A204.1 (cell line): ENCODE measurements around the gene TBX15.

Experiments
- FAIRE-seq: peaks from 2 replicates; lab custom pipeline; 2012; peaks lifted over from hg19 to GRCh38; lab: Jason Lieb, UNC

Gene TBX15

DNA sequence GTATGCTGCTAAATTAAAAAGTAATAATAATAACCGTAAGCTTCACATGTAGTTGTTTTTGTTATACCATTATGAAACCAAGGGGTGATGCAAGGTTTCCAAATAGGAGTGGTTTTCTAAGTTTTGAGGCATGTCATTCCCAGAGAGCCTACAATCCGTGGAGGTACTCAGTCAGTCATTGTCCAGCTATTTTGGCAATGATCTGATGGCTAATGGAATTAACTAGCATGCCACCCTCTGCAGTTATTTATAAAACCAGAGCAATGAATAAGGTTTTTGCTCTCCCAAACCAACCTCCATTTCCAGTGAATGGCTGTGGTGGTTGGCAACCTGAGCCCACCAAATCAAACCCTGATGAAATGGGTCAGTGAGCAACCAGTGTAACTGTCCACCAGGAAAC is 106.4 kb downstream of the TBX15 start:
- FAIRE-seq, result no peak

DNA sequence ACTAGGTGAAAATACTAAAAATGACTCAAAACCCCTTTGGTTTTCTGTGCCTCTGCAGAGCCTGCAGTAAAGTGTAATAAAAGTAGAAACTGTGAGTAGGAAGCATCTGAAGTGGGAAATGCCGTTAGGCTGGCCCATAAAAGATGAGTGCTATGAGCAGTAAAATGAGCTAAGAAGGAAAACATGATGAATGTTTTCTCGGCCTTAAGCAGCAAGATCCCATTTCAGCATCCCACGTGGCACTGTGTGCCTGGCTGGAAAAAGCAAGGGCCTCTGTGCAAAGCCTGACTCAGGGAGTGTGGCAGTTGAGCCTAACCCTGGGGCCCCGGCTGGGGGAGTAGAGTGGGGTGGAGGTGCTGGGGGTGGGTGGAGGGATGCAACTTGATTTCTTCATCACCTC is 109.5 kb downstream of the TBX15 start:
- FAIRE-seq, result no peak

DNA sequence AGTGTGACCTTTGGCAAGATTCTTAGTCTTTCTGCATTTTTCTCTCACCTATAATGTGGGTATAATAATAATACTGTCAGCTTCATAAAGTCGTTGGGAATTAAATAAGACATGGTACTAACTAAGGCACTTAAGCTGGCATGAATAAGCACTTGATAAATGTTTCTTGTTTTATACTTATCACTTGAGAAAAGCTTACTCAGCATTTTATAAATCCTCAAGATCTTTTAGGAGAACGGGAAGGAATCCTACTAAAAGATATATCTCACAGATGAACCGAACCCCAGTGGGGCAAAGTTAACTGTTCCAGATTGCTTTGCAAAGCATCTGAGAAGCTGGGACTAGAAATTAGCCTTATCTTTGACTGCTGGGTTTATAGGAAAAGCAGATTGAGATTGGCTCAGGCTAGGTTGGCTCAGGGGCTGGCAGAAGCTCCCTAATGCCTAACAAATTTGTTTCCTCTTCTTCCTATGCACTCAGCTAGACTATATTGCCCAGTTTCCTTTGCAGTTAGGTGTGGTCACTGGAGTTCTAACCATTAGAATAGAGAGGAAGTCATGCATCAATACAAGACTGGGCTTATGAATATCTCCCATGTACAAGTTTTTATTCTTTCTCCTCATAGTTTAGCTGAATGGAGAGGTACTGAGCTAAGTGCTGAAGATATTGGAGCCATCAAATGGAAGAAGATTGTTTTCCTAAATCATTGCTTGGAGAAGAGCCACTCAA is 110.3 kb downstream of the TBX15 start:
- FAIRE-seq, result no peak

DNA sequence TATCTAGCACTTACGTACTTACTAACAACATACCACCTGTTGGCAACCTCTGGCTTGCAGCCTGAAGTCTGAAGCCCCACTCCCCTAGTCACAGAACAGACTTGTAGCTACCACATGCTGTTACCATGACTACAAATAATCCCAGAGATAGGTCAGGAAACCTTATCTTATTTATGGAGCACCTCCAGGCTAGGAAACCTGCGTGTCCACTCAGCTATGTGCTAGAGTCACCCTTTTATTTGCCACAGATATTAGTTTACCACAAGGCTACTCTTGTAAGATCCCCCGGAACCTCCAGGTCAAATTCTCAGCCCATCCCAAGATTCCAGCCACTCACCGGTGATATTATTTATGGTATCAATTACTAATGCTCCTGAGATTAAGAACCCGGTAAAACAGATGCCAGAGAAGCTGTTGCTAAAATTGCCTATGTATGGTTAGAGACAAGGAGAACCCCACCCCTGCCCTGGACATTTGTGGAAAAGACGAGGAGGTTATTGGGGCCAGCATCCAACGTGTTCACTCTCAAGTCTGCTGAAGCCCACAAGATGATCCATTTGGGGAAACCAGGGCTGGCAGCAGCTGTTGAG is 116.5 kb downstream of the TBX15 start:
- FAIRE-seq, result no peak

DNA sequence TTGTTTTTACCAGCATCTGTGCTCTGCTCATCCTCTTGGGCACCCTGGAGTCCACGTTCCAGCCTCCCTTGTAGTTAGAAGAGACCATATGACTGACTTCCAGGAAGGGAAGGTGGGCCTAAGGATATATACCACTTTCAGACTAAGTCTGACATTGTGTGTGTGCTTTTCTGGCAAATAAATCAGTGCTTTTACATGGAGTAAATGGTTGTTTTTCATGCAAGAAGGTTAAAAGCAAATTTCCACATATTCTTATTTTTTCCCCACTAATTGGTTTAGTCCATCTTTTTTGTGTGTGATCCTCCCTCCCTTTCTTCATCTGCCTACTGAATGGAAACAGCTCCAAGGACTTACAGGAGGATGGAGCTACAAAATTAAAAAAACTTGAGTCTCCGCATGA is 119.8 kb downstream of the TBX15 start:
- no peak for FAIRE-seq

DNA sequence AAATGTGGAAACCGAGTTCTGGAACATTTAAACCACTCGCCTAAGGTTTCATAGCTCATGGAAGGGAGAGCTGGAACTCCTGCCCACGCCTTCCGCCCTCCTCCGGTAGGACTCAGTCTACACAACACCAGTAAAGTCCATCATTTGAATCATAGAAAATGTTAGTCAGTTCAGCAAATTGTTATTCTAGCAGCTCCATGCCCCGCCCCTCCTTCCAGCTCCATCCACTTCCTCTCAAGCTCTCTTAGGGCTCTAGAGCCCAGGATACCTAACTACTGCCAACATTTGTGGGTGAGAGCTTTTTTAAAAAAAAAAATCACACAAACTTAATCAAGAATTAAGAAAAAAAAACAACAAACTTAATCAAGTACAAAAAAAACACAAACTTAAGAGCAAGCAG is 121.8 kb downstream of the TBX15 start:
- no peak for FAIRE-seq

DNA sequence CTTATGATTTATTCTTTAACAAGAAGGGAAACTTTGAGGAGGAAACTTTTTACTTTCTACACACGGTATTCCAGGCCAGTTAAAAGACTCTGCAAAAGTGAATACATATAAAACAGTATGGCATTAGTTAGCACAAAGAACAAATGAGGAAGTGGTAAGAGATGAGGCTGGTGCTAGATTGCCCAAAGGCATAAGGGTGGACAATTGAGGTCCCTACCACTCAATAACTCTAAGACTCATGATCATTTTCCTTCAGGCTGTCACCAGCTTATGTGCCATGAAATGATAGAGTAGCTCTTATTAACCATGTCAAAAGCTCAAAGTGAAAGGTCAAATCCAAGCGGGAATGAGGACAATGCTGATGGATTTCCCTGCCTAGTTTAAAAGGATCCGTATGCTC is 124.5 kb downstream of the TBX15 start:
- FAIRE-seq, result no peak

DNA sequence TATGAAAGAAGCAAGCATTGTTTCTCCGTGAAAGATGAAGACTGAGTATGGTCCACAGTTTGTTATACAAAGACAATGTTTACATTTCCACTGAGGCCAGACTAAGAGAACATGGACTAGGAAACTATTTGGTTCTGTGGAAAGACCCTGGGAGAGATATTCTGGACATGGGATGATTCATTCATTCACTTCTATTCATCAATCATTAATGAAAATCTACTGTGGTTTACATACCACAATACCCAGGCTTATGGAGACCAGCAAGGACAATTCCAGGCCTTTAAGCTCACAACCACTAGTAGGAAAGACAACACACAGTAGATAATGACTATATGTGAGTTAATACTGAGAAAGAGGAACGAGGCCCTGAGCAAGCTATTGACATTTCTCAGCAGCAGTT is 125.4 kb downstream of the TBX15 start:
- FAIRE-seq, result no peak

DNA sequence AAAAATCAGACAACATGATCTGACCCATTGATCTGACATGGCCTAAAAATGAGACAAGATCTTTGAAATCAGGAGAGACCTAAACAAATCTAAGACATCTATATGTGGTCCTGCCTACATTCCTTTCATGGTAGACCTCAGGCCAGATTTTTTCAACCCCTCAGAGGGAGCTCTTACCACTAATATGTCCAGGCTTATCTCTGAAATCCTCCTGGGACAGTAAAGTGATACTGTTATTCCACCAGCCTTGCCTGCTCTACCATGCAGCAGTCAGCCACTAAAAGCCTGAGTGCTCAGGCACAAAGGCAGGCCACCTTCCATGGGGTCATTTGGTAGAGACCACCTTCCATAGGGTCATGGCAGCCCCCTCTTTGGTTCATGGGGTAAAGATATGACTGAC is 126.9 kb downstream of the TBX15 start:
- no peak for FAIRE-seq

DNA sequence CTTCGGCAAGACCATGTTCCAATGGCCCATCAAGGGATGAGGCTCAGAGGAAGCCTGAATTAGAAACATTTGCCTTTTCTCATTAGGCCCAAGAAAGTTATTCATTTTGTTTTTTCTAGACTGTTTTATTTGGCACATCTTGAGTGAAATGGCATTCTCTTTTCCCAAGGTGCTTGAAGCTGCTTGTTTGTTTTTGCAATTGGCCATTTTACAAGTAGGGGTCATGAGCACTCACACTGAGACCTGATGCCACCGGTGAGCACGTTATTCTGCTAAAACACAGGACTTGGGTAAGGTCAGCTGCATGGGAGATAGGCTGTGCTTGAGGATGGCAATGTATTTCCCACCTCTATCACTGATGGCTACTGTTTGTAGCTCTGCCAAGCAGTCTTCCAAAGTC is 128.1 kb downstream of the TBX15 start:
- no peak for FAIRE-seq

DNA sequence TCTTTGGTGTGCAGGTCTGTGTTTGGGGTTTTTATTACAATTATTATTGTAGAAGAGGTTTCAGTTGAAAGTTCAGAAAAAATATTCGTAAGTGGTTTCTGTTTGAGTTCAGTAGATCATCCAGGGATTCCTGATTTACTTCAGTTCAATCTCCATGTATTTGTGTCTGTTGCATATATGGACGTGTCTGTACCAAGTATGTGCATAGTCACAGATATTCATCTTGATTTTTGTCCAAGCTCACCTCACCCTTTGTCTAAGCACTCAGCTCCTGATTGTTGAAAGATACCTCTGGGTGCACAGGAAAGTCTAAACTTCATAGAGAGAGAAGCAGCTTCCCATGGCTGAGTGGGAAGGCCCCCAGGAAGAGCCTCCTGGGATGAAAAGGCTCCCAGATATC is 141.7 kb downstream of the TBX15 start:
- FAIRE-seq, result no peak

DNA sequence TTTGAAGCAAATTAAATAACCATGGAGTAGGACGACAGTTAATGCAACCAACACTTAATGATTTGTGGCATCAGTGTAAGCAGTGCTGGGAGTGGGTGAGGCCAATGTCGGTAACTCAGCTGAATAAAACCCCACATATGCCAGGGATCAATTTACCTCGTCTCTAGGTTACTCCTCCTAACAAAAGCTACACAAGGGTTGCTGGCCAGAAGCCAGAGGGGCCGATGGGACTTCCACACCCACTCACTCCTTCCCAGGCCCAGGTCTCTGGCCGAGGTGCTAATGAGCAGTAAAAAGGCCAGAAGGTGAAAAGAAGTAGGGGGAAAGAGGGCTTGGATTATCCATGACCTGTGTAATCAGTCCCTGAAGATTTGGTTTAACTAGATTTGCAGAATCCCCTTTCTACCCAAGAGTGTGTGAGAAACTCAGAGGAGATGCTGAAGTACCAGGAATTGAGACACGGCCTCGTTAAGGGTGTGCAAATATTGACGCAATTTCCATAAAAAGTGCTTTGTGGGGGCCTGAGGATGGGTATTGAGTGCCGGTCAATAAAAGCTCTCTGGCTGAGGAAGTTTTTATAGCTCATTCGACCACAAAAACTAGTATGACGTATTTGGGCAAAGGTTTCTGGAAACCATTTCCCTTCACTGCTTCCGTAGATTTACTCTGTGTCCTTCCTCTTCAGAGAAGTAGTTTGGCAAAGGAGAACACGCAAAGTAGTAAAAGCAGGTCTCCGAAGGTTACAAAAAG is 145.5 kb downstream of the TBX15 start:
- no peak for FAIRE-seq

DNA sequence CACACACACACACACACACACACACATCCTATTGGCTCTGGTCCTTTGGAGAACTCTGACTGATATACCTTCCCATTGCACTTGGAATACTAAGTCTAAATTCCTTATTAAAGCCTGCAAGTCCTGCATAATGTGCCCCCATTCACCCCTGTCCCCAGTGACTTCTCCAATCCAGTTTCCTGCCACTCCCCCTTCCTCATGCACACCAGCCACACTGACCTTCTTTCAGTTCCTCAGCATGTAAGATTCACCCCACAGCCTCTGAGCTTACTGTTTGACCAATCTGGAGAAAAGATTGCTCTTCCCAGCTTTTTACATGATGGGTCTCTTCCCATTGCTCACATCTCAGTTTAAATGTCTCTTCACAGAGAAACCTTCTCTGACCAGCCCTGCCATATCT is 146.6 kb downstream of the TBX15 start:
- FAIRE-seq, result no peak
